ENCODE measurements around the gene PTH2.
A peak's percentile ranks its signal among the peaks of the same experiment; 100 is the strongest.

Gene PTH2

GRCh38 chr19:49409441-49410029 is 13.7 kb downstream of the PTH2 start:
- peak in 1 of 2 donors; percentile 23 for DNase-seq

- DNase-seq = no peak
Observed at GRCh38 chr19:49408816-49409440, 14.3 kb downstream of the PTH2 start.

- no peak for DNase-seq
Observed at GRCh38 chr19:49407482-49408015, 15.7 kb downstream of the PTH2 start.

GRCh38 chr19:49407079-49407478 is 16.2 kb downstream of the PTH2 start:
- DNase-seq = no peak

- no peak for DNase-seq
Observed at GRCh38 chr19:49403404-49404187, 19.6 kb downstream of the PTH2 start.

GRCh38 chr19:49400029-49400428 is 23.2 kb downstream of the PTH2 start:
- DNase-seq = no peak

GRCh38 chr19:49398931-49399330 is 24.3 kb downstream of the PTH2 start:
- DNase-seq = no peak

GRCh38 chr19:49398001-49398615 is 25.1 kb downstream of the PTH2 start:
- no peak for DNase-seq

- DNase-seq = no peak
Observed at GRCh38 chr19:49396738-49397505, 26.3 kb downstream of the PTH2 start.

- no peak for DNase-seq
Observed at GRCh38 chr19:49395581-49396407, 27.4 kb downstream of the PTH2 start.

GRCh38 chr19:49393881-49394280 is 29.4 kb downstream of the PTH2 start:
- DNase-seq = no peak

GRCh38 chr19:49391581-49392399 is 31.5 kb downstream of the PTH2 start:
- peak; percentile 78 to 79 for DNase-seq

GRCh38 chr19:49390929-49391359 is 32.3 kb downstream of the PTH2 start:
- DNase-seq = no peak

GRCh38 chr19:49390131-49390928 is 32.9 kb downstream of the PTH2 start:
- DNase-seq = no peak

- no peak for DNase-seq
Observed at GRCh38 chr19:49389406-49389805, 33.8 kb downstream of the PTH2 start.

GRCh38 chr19:49387936-49388372 is 35.3 kb downstream of the PTH2 start, which contains the start of gene KASH5:
Gene KASH5, plus strand, starts transcription at chr19:49388249. Its CDS starts 2,635 bp downstream, at chr19:49390884.
- peak; percentile 80 for DNase-seq

- no peak for DNase-seq
Observed at GRCh38 chr19:49383599-49383998, 39.6 kb downstream of the PTH2 start.

GRCh38 chr19:49382639-49383038 is 40.6 kb downstream of the PTH2 start:
- no peak for DNase-seq

GRCh38 chr19:49380391-49380790 is 42.9 kb downstream of the PTH2 start:
- no peak for DNase-seq

GRCh38 chr19:49378512-49378911 is 44.7 kb downstream of the PTH2 start:
- DNase-seq = no peak

Data from activated CD4-positive, alpha-beta T cell treated with anti-CD3 and anti-CD28 coated beads for 4 hours (primary cell).